ENCODE data around the gene CHRM4.

- TF ChIP-seq POLR2A (IDR thresholded peaks at IDR 0.05; ENCODE audit: low read depth, low read length) (no peak), POLR2AphosphoS5 (IDR thresholded peaks at IDR 0.05; ENCODE audit: low read depth, low read length) (no peak)
Measured at GRCh38 chr11:46353698-46354097, 37.9 kb downstream of the CHRM4 start.

All from GM12892 (cell line).